ENCODE results near the gene MAPK8. TPM values are rescaled to one million over a fixed set of nuclear protein-coding genes. Genes with fewer than 3 reads are reported as not detected.

The MAPK8 gene
- polyA plus RNA-seq, 1 of the 3 experiments (the other 2 are of a cell fraction) = 26.4 TPM

GRCh38 chr10:48485711-48486110, 179.2 kb downstream of the MAPK8 start:
- POLR2A ChIA-PET = no interaction called here
- Histone ChIP-seq H3K79me2 (ENCODE audit: insufficient read depth) (peaks cover 41% of the 10 kb centered on the region; the same call in 1 of the 2 replicates), H3K4me3 (ENCODE audit: low read depth in 2 of 2, low read length in 1 of 2) (no peak overlapping the region), H3K4me1 (ENCODE audit: control insufficient read depth in 1 of 2, insufficient read depth in 2 of 2, low read depth in 1 of 2, low read length in 1 of 2) (peaks cover 0 to 8% of the 10 kb centered on the region in 2 experiments; a peak in 2 of 4 replicates), H3F3A (replicated peaks; ENCODE audit: insufficient read depth) (no peaks in the 10 kb centered on the region), H3K9me2 (no peaks in the 10 kb centered on the region), H3K36me3 (replicated peaks in 1 of 2; ENCODE audit: control insufficient read depth in 1 of 2, insufficient read depth in 2 of 2, low read length in 1 of 2) (peaks cover 0 to 22% of the 10 kb centered on the region in 2 experiments), H3K27ac (ENCODE audit: low read depth in 2 of 2, low read length in 1 of 2) (peak overlapping the region in 1 of 2 experiments; percentile 50; a peak in 1 of 4 replicates), H4K20me1 (ENCODE audit: insufficient read depth) (peaks cover 16% of the 10 kb centered on the region), H3K27me3 (ENCODE audit: insufficient read depth) (no peaks in the 10 kb centered on the region), H3K4me2 (no peak overlapping the region), H3K9me3 (no peaks in the 10 kb centered on the region), H3K9ac (no peak overlapping the region), H2AFZ (ENCODE audit: low read depth) (no peak overlapping the region)
- CTCF ChIA-PET = no interaction called here
- no peak for DNase-seq
- TF ChIP-seq USF1 (IDR thresholded peaks at IDR 0.05; ENCODE audit: borderline replicate concordance, low read depth) = no peak
- TF ChIP-seq RCOR1 (IDR thresholded peaks at IDR 0.05; ENCODE audit: low read length) = peak; percentile 47; the same call in 1 of the 2 replicates
- peak; percentile 39 for TF ChIP-seq TCF12 (IDR thresholded peaks at IDR 0.05)
- peak in 1 of 2 experiments; percentile 84; a peak in 2 of 4 replicates for TF ChIP-seq EP300 (IDR thresholded peaks at IDR 0.05; ENCODE audit: borderline replicate concordance in 1 of 2, low read depth in 1 of 2, low read length in 1 of 2)
- TF ChIP-seq GATA2 (CRISPR knock-in tag; IDR thresholded peaks at IDR 0.05) = peak; percentile 85
- no peak for TF ChIP-seq SMC3 (IDR thresholded peaks at IDR 0.05; ENCODE audit: low read depth, low read length)

GRCh38 chr10:48487244-48487643, 180.8 kb downstream of the MAPK8 start:
- WGBS (ENCODE audit: low lambda C conversion rate) = 100% methylated on average over 1 of the region's 1 CpG
- H2AFZ ChIP-seq (ENCODE audit: low read depth) = no peak overlapping the region
- H3K9me3 ChIP-seq = no peaks in the 10 kb centered on the region
- H3K27me3 ChIP-seq (ENCODE audit: insufficient read depth) = no peaks in the 10 kb centered on the region
- H4K20me1 ChIP-seq (ENCODE audit: insufficient read depth) = peaks cover 14% of the 10 kb centered on the region
- H3K4me1 ChIP-seq (ENCODE audit: control insufficient read depth in 1 of 2, insufficient read depth in 2 of 2, low read depth in 1 of 2, low read length in 1 of 2) = peaks cover 0 to 3% of the 10 kb centered on the region in 2 experiments; a peak in 1 of 4 replicates
- no peaks in the 10 kb centered on the region for H3F3A ChIP-seq (replicated peaks; ENCODE audit: insufficient read depth)
- H3K9me2 ChIP-seq = no peaks in the 10 kb centered on the region
- H3K27ac ChIP-seq (ENCODE audit: low read depth in 2 of 2, low read length in 1 of 2) = no peak overlapping the region
- no peak for TF ChIP-seq GATA2 (CRISPR knock-in tag; IDR thresholded peaks at IDR 0.05)
- TF ChIP-seq RFX5 (IDR thresholded peaks at IDR 0.05; ENCODE audit: low read length) = no peak
- no peak for TF ChIP-seq USF1 (IDR thresholded peaks at IDR 0.05; ENCODE audit: borderline replicate concordance, low read depth)
- no peak for TF ChIP-seq EZH2phosphoT487 (IDR thresholded peaks at IDR 0.05; ENCODE audit: borderline replicate concordance, low read depth)
- no peak for TF ChIP-seq MAX (IDR thresholded peaks at IDR 0.05; ENCODE audit: low read depth)
- no peak for TF ChIP-seq YY1 (IDR thresholded peaks at IDR 0.05; ENCODE audit: low read depth)
- TF ChIP-seq NFIC (IDR thresholded peaks at IDR 0.05; ENCODE audit: borderline replicate concordance) = no peak
- no peak for TF ChIP-seq TAF1 (IDR thresholded peaks at IDR 0.05; ENCODE audit: borderline replicate concordance, low read depth, low read length)
- no peak for TF ChIP-seq PBX3 (IDR thresholded peaks at IDR 0.05)
- TF ChIP-seq JUND (IDR thresholded peaks at IDR 0.05) = no peak
- TF ChIP-seq FOXM1 (IDR thresholded peaks at IDR 0.05; ENCODE audit: low read depth) = no peak
- TF ChIP-seq ZBTB33 (IDR thresholded peaks at IDR 0.05; ENCODE audit: borderline replicate concordance, low read depth) = no peak
- peaks cover 49% of the 10 kb centered on the region; the same call in 1 of the 2 replicates for H3K79me2 ChIP-seq (ENCODE audit: insufficient read depth)
- peaks cover 0 to 18% of the 10 kb centered on the region in 2 experiments for H3K36me3 ChIP-seq (replicated peaks in 1 of 2; ENCODE audit: control insufficient read depth in 1 of 2, insufficient read depth in 2 of 2, low read length in 1 of 2)
- CTCF ChIA-PET = interaction anchor here (0.9 to 1.4 kb wide), 3 partner anchors 19 to 41 kb away, joined by 3 read pairs; no protein-coding TSS in a partner anchor
- H3K4me3 ChIP-seq (ENCODE audit: low read depth in 2 of 2, low read length in 1 of 2) = no peak overlapping the region
- no peak overlapping the region for H3K4me2 ChIP-seq
- POLR2A ChIA-PET = no interaction called here
- no peak for DNase-seq
- H3K9ac ChIP-seq = no peak overlapping the region
